Activated CD4-positive, alpha-beta T cell treated with anti-CD3 and anti-CD28 coated beads for 1 hour (primary cell): Measurements from ENCODE around the gene SMCO1.
"Not testable (repeated sequence)": the region's sequence is repeated elsewhere in the genome, so short reads cannot be mapped to it uniquely, and the experiment has no call there.

Source experiments
- DNase-seq: peaks from one replicate; pipeline ENCODE4 v3.0.0-alpha.2; 2020

Gene SMCO1

DNA sequence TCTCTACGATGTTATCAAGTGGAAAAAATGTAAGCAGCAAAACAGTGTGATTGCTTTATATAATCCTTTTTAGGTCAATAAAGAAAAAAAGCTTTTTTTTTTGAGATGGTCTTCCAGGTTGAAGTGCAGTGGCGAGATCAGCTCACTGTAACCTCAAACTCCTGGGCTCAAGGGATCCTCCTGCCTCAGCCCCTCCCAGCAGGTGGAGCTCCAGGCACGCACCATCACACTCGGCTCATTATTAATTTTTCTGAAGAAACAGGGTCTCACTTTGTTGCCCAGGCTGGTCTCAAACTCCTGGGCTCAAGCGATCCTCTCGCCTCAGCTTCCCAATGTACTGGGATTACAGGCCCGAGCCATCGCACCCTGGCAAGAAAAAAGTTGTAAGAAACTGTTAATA is 28.9 kb downstream of the SMCO1 start:
- DNase-seq, result no peak

DNA sequence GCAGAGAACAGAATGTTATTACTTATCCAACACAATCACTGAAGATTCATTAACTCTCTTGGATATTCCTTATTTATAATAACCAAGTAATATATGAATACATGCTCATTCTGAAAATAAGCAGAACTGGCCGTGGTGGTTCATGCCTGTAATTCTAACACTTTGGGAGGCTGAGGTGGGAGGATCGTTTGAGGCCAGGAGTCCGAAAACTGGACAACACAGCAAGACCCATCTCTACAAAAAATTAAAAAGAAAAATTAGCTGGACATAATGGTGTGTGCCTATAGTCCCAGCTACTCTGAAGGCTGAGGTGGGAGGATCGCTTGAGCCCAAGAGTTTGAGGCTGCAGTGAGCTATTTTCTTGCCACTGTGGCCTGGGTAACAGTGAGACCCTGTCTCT is 37.5 kb downstream of the SMCO1 start:
- no peak for DNase-seq

DNA sequence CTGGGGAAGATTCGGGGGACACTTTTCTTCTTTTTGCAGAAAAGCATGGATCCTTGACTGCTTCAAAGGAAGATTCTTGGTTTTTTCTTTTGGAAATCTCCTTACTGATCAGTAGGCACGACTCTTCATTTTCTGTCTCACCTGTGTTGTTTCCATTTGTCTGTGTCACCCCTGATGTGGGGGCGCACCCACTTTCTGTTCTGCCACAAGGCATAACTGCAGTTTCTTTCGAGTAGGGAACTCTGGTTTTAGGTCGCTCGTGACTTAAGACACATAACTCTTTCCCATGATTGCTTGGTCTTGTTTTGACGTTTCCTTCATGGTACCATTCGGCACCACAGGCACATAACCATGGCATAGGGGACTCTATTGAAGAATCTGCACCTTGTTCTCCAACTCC is 42.9 kb downstream of the SMCO1 start:
- DNase-seq, result no peak

DNA sequence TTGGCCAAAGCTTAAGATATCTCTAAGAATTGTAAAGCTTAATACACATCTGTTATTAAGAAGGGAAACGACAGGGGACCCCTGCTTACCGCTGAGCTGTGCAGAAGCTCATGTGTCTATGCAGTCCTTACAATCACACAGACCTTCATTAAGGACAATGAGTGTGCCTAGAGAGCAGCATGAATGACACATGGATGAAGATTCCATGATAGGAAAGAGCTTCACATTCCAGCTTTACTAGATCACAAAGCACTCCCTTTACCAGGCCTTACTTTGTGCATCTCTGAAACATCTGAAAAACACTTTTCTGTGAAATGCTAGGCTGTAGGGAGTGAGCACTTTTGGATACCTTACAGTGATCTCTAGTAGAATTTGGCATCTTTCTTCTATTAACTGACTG is 43.6 kb downstream of the SMCO1 start:
- no peak for DNase-seq

DNA sequence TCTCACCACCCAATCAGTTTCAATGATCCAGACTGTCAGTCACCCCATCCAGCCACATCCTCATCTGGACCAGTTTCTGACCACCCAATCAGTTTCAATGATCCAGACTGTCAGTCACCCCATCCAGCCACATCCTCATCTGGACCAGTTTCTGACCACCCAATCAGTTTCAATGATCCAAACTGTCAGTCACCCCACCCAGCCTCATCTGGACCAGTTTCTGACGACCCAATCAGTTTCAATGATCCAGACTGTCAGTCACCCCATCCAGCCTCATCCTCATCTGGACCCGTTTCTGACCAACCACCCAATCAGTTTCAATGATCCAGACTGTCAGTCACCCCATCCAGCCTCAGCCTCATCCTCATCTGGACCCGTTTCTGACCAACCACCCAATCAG is 45.0 kb downstream of the SMCO1 start:
- not testable (repeated sequence) for DNase-seq

DNA sequence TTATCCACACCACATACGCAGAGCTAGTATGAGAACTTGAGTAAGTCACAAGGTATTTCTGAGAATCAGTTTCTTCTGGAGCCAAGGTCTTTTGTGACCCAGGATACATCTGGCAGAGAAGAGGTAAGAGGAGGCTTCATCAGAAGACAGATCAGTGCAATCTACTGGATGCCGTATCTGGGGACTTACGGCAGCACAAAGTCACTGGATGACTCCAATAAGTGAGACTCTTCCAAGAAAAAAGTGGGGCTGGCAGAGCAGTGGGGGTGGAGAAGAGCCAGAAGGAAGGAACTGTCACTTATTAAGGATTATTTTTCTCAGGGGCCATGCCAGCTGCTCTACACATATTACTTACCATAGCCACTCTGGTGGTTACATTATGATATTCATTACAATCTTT is 51.3 kb downstream of the SMCO1 start:
- DNase-seq, result no peak

DNA sequence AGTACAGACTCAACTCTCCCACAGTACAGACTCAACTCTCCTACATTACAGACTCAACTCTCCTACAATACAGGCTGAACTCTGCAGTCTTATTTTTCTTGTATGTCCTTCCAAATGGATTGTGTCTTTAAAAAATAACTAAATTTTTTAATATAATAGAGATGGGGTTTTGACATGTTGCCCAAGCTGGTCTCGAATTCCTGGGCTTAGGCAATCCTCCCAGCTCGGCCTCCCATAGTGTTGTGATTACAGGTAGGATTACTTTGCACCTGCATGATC is 51.7 kb downstream of the SMCO1 start:
- no peak for DNase-seq

DNA sequence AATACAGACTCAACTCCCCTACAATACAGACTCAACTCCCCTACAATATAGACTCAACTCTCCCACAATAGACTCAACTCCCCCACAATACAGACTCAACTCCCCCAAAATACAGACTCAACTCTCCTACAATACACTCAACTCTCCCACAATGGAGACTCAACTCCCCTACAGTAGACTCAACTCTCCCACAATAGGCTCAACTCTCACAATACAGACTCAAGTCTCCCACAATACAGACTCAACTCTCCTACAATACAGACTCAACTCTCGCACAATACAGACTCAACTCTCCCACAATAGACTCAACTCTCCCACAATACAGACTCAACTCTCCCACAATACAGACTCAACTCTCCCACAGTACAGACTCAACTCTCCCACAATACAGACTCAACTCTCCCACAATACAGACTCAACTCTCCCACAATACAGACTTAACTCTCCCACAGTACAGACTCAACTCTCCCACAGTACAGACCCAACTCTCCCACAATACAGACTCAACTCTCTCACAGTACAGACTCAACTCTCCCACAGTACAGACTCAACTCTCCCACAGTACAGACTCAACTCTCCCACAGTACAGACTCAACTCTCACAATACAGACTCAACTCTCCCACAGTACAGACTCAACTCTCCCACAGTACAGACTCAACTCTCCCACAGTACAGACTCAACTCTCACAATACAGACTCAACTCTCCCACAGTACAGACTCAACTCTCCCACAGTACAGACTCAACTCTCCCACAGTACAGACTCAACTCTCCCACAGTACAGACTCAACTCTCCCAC is 52.3 kb downstream of the SMCO1 start:
- DNase-seq, result not testable (repeated sequence)

DNA sequence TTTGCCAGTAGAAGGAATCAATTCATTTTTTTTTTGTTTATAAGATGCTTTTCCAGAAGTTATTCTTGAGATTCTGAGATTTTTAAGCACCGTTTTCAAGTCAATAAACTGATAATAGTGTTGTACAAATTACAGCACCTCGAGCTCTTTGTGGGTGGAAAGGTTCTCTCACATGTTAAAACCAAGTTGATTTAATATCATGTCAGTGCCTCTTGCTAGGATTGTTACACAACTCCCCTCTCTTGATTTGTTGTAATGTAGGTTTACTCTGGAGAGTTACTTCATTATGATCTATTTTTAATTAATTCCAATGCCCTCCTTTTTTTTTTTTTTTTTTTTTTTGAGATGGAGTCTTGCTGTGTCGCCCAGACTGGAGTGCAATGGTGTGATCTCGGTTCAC is 57.1 kb downstream of the SMCO1 start:
- DNase-seq, result no peak

DNA sequence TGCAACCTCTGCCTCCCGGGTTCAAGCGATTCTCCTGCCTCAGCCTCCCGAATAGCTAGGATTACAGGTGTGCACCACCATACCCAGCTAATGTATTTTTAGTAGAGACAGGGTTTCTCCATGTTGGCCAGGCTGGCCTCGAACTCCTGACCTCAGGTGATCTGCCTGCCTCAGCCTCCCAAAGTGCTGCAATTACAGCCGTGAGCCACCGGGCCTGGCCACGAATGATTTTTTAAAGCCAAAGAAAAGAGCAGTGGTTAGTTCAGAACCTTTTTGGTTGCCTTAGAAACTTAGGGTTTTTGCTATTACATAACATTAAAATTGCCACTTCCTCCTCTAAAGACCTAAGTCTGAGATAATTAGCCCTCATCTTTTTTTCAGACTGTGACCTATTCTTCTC is 57.7 kb downstream of the SMCO1 start:
- DNase-seq, result not testable (repeated sequence)
